Measurements from ENCODE around the gene EPX. TPM values are rescaled to one million over a fixed set of nuclear protein-coding genes. Genes with fewer than 3 reads are reported as not detected.

The EPX gene
- total RNA-seq, 1 donor from 2014 or later: not detected

DNA sequence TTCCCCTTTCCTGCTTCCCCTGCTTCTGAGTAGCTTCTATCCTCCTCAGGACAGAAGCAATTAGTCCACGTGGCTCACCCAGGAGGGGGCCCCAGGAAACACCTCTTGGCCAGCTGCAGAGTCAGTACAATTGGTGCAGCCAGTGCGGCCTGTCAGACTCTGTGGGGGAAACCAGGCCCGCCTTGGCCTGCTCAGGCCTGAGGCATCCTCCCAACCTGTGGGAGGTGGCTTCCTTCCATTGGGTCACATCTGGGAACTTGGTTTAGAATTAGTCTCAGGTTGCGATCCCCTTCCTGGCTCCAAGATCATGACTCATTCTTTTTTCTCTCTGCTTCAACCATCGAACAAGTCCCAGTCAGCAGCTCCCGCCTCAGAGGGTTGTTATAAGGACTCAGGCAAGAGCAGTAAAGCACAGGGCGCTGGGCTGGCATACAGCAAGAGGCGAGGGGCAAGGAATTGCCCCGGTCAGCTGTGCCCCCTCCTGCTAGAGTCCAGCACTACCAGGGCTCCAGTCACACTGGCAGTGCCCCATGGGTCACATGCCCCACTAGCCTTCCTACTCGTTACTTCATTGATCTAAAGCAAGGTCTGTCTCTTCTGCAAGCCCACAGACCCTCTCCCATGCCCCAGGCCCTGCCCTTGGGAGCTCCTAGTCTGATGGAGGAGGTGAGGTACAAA lies 8.1 kb upstream of the EPX start:
- no peak for ATAC-seq
- no peak for DNase-seq
- intact Hi-C loops (cut with micrococcal nuclease): no loop called here

DNA sequence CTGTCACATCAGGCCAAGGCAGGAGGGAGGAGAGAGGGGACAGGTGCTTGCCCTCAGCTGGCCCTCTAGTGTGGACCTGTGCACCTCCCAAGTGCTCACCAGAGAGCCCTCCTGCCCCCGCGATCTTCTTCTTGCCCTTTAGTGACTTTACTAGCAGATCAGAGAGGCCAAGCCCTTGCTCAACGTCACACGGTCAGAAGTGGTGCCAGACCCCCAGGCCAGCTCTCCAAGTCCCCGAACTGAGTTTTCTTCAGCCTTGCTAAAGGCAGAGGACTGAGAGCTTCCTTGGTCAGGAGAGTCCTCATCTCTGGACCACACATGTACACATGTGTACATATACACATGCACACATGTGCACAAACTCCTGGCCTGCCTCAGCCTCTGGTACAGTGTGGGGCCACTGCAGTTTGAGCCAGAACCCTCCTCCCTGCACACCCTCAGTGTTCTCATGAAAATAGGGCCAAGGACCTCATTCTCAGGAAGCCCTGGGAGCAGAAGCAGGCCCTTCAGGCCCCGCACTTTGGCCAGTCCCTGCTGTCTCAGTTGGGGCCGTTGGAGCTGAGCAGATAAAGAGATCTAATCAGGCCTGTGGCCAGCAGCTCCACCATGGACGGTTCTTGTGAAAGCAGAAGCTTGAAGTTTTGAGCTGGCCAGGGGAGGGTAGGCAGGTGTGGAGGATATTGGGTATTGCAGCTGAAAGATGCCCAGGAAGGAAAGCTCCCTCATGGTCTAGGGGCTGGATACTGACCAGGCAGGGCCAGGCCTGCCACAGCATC lies 7.4 kb upstream of the EPX start:
- ATAC-seq (no peak), DNase-seq (no peak)
- intact Hi-C loops (cut with micrococcal nuclease): no loop called here

DNA sequence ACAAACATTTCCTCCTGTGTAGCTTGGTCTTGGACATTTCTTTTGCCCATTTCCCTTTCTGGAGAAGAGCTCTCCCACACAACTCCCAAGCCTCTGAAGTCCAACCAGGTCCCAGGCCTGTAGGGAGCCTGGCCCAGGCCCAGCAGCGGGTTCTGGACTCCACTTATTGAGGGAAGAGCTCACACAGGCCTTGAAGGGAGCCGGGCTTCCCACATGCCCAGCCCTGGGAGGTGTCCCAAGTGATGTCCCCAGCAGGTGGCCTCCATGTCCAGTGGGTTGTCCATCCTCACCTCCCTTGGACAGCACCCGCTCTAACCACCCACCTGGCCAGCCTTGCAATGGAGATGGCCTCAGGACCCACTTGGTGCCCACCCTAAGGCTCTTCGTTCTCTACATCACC lies 5.9 kb upstream of the EPX start:
- ATAC-seq (no peak), DNase-seq (no peak)
- intact Hi-C loops (cut with micrococcal nuclease): no loop called here

DNA sequence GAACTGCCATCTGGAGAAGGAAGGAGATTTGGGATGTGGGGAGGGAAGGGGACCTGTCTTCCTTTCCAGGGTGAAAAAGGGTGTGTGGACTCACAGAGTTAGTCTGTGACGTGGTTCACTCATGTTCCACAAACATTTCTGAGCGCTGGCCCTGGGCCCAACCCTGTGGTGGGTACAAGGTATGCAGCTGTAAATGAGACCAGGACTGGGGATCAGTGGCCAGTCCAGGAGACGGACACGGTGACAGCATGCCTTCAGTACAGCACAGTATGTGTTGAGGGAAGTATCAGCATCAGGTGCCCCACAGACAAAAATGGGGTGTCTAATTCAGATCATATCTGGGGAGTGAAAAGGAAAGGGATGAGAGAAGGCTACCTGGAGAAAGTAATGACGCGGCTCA lies 5.5 kb upstream of the EPX start:
- no peak for ATAC-seq
- intact Hi-C loops (cut with micrococcal nuclease): no loop called here
- DNase-seq: no peak

DNA sequence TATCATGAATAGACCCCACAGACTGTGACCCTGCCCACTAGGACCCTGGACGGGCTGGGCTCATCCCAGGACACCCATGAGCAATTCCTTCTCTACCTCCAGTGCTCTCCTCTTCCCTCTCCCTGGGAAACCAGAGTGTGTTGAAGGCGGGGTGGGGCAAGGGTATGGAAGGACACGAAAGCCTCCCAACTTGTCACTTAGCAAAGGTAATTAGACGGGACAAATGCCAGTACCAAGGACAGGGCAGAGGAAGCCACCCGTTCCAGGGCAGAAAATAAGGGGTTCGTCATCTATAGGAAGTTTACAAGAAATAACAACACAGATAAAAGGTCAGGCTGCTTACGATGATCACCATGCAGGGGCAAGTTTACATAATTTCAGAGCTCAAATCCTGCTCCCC lies 4.9 kb upstream of the EPX start:
- no peak for ATAC-seq
- intact Hi-C loops (cut with micrococcal nuclease): no loop called here
- no peak for DNase-seq

DNA sequence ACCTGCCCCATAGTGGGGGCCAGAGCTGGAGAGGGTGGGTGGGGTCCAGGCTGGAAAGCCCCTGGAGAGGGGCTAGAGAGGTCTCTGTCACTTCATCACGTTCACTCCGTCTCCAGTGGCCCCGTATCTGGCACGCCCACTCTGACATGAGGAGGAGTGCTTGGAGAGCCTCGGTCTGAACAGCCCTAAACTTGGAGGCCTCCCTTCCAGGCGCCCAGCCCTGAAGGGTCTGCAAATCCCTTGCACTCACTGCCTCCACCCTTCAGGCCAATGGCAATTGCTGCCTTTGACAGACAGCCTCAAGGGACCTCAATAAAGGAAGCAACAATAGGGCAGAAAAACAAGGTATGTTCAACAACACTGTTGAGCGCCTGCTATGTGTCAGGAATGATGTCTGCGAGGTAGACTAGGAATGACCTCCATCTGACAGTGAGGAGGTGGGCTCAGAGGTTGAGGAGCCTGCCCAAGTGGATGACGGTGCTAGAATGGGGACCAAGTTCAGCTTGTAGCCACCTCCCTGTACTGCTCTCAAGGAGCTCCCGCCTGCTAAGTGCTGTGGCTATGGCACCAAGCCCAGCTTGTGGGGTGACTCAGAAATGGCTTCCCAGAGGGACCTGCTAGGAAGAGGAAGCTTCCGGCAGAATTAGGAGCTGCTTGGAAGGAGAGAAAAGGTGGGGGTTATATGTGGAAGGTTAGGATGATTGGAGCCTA lies 2.9 kb upstream of the EPX start:
- intact Hi-C loops (cut with micrococcal nuclease): no loop called here
- peak; percentile 59 for ATAC-seq
- peak; percentile 52 for DNase-seq

DNA sequence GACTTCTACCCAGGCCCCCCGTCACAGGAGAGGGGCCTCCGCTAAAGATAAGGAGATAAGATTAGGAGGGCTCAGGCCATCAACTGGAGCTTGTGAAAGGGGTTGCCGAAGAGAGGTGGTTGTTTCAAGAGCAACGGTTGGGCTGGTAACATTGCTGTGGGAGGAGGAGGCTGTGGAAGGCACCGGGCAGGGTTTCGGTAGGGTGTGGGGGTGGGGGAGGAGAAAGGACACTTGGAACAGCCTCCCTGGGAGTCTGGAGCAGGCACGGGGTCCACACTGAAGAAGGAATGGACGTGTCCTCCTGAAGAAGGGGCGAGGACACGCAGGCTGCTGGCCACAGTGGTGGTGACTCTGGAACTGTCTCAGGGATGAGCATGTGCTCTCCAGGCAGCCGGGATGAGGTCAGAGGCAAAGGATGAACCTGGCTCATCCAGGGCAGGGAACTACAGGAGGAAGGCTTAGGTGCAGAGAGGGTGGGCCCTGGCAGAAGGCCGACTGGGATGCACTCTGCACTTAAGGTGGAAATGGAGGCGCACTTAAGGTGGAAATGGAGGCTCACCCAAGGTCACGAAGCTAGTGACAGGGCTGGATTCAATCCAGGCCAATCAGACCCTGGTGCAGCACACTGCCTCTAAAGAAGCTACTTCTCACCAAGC lies 1.2 kb upstream of the EPX start:
- no peak for DNase-seq
- intact Hi-C loops (cut with micrococcal nuclease): no loop called here
- ATAC-seq: no peak

DNA sequence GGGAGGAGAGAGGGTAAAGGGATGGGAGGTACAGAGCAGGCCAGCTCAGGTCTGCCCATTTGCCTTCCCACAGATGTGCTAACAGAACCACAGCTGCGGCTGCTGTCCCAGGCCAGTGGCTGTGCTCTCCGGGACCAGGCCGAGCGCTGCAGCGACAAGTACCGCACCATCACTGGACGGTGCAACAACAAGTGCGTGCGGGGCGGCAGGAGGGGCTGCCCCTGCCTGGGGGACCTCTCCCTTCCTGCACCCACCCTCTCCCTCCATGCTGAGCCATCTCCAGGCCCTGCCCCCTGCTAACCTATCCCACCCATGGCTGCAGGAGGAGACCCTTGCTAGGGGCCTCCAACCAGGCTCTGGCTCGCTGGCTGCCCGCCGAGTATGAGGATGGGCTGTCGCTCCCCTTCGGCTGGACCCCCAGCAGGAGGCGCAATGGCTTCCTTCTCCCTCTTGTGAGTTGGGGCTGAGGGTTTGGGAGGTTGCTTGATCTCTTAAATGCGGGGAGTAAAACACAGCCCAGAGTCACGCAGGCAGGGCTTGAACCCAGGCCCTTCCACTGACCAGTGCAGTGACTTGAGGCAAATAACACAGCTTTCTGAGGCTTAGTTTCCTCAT lies 1.2 kb downstream of the EPX start:
- ATAC-seq: no peak
- intact Hi-C loops (cut with micrococcal nuclease): no loop called here
- DNase-seq: no peak

DNA sequence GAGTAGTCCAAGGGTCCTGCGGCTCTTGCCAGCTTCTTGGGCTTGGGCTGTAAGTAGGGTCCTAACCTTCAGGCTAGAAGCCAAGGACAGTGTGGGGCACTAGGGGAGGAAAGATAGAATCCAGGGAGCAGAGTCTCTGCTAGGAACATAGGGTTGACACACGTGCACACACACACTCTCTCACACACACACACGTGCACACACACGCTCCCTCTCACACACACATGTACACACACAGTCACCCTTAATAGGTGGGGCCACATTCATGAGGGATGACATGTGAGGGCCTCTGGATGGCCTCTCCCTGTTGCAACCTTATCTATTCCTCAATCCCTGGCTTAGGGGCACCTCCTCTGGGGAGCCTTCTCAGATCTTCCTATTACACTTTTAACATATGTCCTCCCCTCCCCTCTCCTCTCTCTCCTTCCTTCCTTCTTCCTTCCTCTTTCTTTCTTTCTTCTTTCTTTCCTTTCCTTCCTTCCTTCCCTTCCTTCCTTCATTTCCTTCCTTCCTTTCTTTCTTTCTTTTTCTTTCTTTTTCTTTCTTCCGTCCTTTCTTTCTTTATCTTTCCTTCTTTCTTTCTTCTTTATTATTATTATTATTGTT lies 3.1 kb downstream of the EPX start:
- DNase-seq: no peak
- ATAC-seq: no peak
- intact Hi-C loops (cut with micrococcal nuclease): no loop called here

DNA sequence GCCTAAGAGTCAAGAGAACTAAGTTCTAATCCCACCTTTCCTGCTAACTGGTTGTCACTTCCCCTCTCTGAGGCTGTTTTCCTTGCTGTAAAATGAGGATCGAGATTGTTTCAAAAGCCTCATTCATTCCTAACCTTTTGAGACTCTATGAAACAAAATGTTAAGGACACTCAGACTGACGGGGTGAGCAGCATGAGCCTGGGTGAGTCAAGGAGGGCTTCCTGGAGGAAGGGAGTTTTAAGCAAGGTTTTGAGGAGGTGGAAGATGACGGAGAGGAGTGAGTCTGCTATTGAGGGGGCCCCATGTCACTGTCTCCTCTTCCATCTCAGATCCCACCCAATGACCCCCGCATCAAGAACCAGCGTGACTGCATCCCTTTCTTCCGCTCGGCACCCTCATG lies 4.1 kb downstream of the EPX start:
- intact Hi-C loops (cut with micrococcal nuclease): no loop called here
- ATAC-seq: no peak
- DNase-seq: no peak

DNA sequence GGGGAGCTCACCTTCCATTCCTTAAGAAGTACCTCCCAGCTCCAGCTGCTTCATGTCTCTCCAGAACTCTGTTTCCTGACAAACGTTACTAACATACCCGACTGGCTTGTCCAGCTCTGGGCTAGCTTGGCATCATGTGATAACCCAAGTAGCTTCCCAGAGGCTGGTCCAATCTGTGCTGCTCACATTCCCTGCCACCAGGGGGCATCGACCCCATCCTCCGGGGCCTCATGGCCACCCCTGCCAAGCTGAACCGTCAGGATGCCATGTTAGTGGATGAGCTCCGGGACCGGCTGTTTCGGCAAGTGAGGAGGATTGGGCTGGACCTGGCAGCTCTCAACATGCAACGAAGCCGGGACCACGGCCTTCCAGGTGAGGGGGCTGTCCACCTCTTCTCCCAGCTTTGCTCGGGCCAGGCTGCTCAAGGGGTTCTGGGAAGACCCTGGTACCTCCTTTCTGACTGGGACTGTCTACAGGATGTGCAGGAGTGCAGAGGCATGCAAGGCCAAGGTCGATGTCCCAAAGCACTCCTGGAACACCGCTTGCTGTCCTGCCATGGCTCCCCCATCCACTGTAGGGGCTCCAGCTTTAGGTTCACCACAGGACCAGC lies 7.6 kb downstream of the EPX start:
- DNase-seq (peak; percentile 57), ATAC-seq (peak; percentile 59)
- intact Hi-C loops (cut with micrococcal nuclease): no loop called here

DNA sequence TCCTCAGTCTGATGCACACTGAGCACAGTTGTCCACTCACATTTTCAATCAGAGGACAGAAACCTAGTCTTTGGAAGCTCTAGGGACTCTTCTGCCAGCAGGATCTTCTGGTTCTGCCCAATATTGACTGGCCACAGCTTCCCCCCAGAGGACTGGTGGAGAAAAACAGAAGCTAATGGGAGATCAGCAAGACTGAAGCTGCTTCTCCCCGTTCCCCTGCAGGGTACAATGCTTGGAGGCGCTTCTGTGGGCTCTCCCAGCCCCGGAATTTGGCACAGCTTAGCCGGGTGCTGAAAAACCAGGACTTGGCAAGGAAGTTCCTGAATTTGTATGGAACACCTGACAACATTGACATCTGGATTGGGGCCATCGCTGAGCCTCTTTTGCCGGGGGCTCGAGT lies 10.3 kb downstream of the EPX start:
- DNase-seq (no peak), ATAC-seq (no peak)
- intact Hi-C loops (cut with micrococcal nuclease): no loop called here

DNA sequence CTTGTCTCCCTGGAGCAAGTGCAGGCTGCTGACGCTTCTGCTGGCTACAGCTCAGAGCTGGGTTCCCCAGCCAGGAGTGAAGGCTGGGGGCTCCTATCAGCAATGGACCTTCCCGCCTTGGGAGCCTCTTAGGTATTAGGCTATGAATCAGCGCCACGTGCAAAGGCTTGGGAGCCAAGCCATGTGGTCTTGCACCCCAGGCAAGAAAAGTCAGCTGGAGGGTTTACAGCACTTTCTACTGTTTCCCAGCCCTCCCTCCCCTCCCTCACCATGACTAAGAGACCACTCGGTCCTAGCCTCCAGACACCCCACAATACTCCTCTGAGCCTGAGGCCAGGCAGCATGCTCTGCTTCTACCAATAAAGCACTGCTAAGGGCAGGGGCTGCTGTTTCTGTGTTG lies 12.3 kb downstream of the EPX start:
- ATAC-seq (no peak), DNase-seq (no peak)
- intact Hi-C loops (cut with micrococcal nuclease): no loop called here

DNA sequence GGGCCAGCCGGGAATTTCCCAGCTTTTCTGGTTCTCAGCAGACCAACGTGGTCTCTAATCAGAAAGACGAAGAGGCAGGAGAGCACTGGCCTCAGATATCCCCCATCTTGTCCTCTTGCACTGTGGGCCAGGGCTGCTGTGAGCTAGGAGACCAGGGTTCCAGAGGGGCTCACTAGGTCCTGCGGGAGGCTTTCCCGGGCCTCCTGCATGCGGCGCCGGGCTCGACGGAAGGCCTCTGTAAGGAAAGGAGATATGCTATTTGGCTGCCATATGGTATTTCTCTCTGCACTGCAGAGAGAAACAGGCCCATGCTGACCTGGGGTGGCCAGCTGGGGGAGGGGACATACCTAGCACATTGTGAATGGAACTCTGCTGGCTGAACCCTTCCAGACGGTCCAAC lies 13.4 kb downstream of the EPX start:
- ATAC-seq (no peak), DNase-seq (no peak)
- intact Hi-C loops (cut with micrococcal nuclease): no loop called here

DNA sequence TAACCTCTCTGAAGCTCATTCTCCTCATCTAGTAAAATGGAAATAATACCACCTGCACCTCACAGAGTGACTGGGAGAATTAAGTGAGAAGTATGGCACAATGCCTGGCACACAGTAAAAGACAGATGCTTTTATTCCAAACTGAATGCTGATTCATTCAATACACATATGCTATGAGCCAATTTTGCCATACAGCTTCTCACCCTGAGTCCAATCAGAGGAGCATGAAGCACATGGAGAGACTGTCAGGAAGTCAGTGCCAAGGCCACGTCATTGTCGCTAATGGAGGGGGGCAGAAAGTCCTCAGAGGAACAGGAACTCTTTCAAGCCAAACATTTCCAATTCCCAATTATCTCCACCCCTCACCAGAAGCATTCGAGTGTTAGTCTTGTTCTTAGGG lies 14.9 kb downstream of the EPX start:
- ATAC-seq: no peak
- DNase-seq: no peak
- intact Hi-C loops (cut with micrococcal nuclease): no loop called here

DNA sequence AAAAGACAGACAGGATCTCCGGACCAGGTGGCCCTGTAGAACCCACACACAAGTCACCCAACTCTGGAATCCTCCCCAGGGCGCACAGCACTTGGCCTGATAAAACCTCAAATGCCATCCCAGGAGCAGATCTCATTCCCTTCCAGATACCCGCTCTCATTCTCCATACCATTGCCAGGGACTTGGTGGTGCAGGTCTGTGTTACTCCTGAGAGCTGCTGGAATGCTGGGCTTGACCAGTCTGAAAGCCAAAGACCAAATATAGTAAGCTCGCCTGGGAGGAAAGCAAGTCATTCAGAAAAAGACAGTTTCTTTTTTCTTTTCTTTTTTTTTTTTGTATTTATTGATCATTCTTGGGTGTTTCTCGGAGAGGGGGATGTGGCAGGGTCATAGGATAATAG lies 15.8 kb downstream of the EPX start:
- ATAC-seq (no peak), DNase-seq (no peak)
- intact Hi-C loops (cut with micrococcal nuclease): no loop called here

DNA sequence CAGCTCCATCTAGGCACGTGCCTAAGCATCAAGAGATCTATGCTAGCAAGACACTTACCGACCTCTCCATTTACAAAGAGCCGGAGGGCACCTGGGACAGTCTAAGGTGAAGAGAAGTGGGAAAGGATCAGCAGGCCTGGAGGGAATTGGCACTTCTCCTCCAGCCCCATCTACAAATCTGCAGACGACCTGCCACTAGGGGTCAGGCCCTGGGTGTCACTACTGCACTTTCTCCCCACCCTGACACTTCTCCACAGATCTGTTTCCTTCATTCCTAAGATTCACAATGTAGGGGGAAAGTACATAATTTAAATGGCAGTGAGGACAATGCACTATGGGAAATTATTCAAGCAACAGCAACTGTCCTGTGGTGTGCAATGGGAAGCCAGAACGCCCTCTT lies 18.4 kb downstream of the EPX start:
- DNase-seq (no peak), ATAC-seq (no peak)
- intact Hi-C loops (cut with micrococcal nuclease): no loop called here

DNA sequence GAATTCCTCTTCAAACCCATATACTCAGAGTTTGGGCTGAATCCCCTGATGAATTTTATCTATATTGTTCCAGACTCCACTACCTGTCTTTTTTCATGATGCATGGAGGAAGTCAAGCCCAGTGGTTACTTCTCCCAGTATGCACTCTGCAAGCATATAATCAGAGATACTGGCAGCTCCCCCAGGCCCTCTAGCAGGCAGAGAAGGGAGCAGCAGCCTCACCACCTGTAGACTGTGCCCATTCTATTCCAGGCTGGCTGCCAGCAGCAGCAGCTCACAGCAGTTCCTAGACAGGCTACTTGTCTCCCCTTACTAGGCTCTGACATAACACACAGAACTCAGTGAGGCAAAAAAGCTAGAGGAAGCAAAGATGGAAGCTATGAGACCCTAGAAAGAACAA lies 23.2 kb downstream of the EPX start:
- intact Hi-C loops (cut with micrococcal nuclease): no loop called here
- DNase-seq (no peak), ATAC-seq (no peak)

DNA sequence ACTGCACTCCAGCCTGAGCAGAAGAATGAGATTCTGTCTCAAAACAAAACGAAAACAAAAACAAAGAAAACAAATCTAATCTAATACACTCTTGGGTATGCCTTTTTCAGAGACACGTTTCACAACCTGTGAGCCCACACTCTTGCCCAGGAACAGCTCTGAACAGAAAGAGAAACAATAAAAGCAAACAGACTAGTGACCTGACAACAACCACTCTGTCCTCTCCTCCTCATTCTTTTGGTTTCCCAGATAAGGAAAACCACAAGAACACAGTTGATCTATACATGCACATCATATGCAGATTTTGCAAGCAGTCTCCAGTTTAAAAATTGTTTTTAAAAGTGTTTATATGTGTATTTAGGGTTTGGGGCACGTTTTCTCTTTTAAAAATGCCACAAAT lies 25.2 kb downstream of the EPX start:
- no peak for ATAC-seq
- intact Hi-C loops (cut with micrococcal nuclease): no loop called here
- DNase-seq: no peak
